Mesothelial cell of epicardium (in vitro differentiated cells): ENCODE results near the gene HNRNPA0. TPM values are rescaled to one million over a fixed set of nuclear protein-coding genes. Genes with fewer than 3 reads are reported as not detected.

Experiments used
- DNase-seq, 2 experiments: peaks; one replicate each; pipeline ENCODE4 v3.0.0; 2021; ENCODE audit warnings: low spot score in 2 of 2; ENCODE audit not compliant: unreplicated experiment in 2 of 2
- H3K27ac Mint-ChIP-seq: 2 replicates; pipeline ENCODE4 v1.8.0; 2021; ENCODE audit warnings: mixed read lengths
- H3K27me3 Mint-ChIP-seq: 2 replicates; pipeline ENCODE4 v1.8.0; 2021; ENCODE audit warnings: low read depth, mixed read lengths
- H3K36me3 Mint-ChIP-seq: 2 replicates; pipeline ENCODE4 v1.8.0; 2021; ENCODE audit warnings: mixed read lengths
- H3K4me1 Mint-ChIP-seq: 2 replicates; pipeline ENCODE4 v1.8.0; 2021; ENCODE audit warnings: mixed read lengths
- H3K4me3 Mint-ChIP-seq: 2 replicates; pipeline ENCODE4 v1.8.0; 2021; ENCODE audit warnings: mild to moderate bottlenecking, moderate library complexity, mixed read lengths
- H3K9me3 Mint-ChIP-seq: 2 replicates; pipeline ENCODE4 v1.8.0; 2021; ENCODE audit warnings: mixed read lengths
- CTCF ChIP-seq: fragments of 200-600 bp; sonication (generic); IDR thresholded peaks from one replicate; pipeline ENCODE4 v1.5.0; 2021; ENCODE audit warnings: antibody characterized with exemption; ENCODE audit not compliant: unreplicated experiment
- total RNA-seq: library from RNA; stranded (reverse); gene quantifications from 3 replicates; pipeline ENCODE4 v1.2.1, GENCODE V29; 2021

The HNRNPA0 gene
- total RNA-seq, 1 donor from 2014 or later: 68.6 TPM

- H3K9me3 Mint-ChIP-seq: peaks cover 10% of the 10 kb centered on the region
- peaks cover 14% of the 10 kb centered on the region for H3K4me1 Mint-ChIP-seq
- no peak for DNase-seq
- H3K27ac Mint-ChIP-seq: no peak overlapping the region
- H3K27me3 Mint-ChIP-seq: no peaks in the 10 kb centered on the region
- no peak overlapping the region for H3K4me3 Mint-ChIP-seq
- peaks cover 5% of the 10 kb centered on the region for H3K36me3 Mint-ChIP-seq
- no peak for TF ChIP-seq CTCF
These were observed 19.1 kb downstream of the HNRNPA0 start for GRCh38 chr5:137734962-137735554.

- no peak for DNase-seq
- no peaks in the 10 kb centered on the region for H3K27me3 Mint-ChIP-seq
- H3K27ac Mint-ChIP-seq: no peak overlapping the region
- H3K4me3 Mint-ChIP-seq: no peak overlapping the region
- H3K36me3 Mint-ChIP-seq: peaks cover 5% of the 10 kb centered on the region
- H3K9me3 Mint-ChIP-seq: peaks cover 10% of the 10 kb centered on the region
- peaks cover 14% of the 10 kb centered on the region for H3K4me1 Mint-ChIP-seq
- no peak for TF ChIP-seq CTCF
These were observed 19.8 kb downstream of the HNRNPA0 start for GRCh38 chr5:137734331-137734730.

- no peak for DNase-seq
- Mint-ChIP-seq H3K9me3 (peaks cover 8% of the 10 kb centered on the region), H3K27ac (no peak overlapping the region), H3K36me3 (peaks cover 5% of the 10 kb centered on the region), H3K27me3 (no peaks in the 10 kb centered on the region), H3K4me1 (peaks cover 14% of the 10 kb centered on the region), H3K4me3 (no peak overlapping the region)
- TF ChIP-seq CTCF: no peak
These were observed 20.2 kb downstream of the HNRNPA0 start for GRCh38 chr5:137733922-137734321.

GRCh38 chr5:137733006-137733405 lies 21.2 kb downstream of the HNRNPA0 start:
- no peak for DNase-seq
- no peak overlapping the region for H3K27ac Mint-ChIP-seq
- no peaks in the 10 kb centered on the region for H3K27me3 Mint-ChIP-seq
- TF ChIP-seq CTCF: no peak
- peaks cover 4% of the 10 kb centered on the region for H3K9me3 Mint-ChIP-seq
- H3K4me3 Mint-ChIP-seq: no peak overlapping the region
- H3K36me3 Mint-ChIP-seq: peaks cover 5% of the 10 kb centered on the region
- peaks cover 14% of the 10 kb centered on the region for H3K4me1 Mint-ChIP-seq

- Mint-ChIP-seq H3K4me3 (no peak overlapping the region), H3K27me3 (no peaks in the 10 kb centered on the region), H3K27ac (no peak overlapping the region), H3K36me3 (no peaks in the 10 kb centered on the region), H3K9me3 (no peaks in the 10 kb centered on the region), H3K4me1 (peaks cover 14% of the 10 kb centered on the region)
- DNase-seq: no peak
- TF ChIP-seq CTCF: no peak
These were observed 23.0 kb downstream of the HNRNPA0 start for GRCh38 chr5:137731176-137731575.

GRCh38 chr5:137730336-137730735 lies 23.8 kb downstream of the HNRNPA0 start:
- TF ChIP-seq CTCF: no peak
- no peak for DNase-seq
- peak overlapping the region; percentile 13 for H3K27ac Mint-ChIP-seq
- H3K9me3 Mint-ChIP-seq: no peaks in the 10 kb centered on the region
- H3K4me1 Mint-ChIP-seq: peaks cover 14% of the 10 kb centered on the region
- no peaks in the 10 kb centered on the region for H3K36me3 Mint-ChIP-seq
- H3K4me3 Mint-ChIP-seq: no peak overlapping the region
- H3K27me3 Mint-ChIP-seq: no peaks in the 10 kb centered on the region
